Superior temporal gyrus (tissue), 1 donor: ENCODE data around the gene DDR2.
"Not testable (repeated sequence)": the region's sequence is repeated elsewhere in the genome, so short reads cannot be mapped to it uniquely, and the experiment has no call there.

Experiments
- DNase-seq: peaks from one replicate; pipeline ENCODE4 v3.0.0-alpha.2; 2016; ENCODE audit errors: extremely low spot score

The DDR2 gene

GRCh38 chr1:162722036-162722435, 89.8 kb downstream of the DDR2 start:
- DNase-seq: no peak

DNA sequence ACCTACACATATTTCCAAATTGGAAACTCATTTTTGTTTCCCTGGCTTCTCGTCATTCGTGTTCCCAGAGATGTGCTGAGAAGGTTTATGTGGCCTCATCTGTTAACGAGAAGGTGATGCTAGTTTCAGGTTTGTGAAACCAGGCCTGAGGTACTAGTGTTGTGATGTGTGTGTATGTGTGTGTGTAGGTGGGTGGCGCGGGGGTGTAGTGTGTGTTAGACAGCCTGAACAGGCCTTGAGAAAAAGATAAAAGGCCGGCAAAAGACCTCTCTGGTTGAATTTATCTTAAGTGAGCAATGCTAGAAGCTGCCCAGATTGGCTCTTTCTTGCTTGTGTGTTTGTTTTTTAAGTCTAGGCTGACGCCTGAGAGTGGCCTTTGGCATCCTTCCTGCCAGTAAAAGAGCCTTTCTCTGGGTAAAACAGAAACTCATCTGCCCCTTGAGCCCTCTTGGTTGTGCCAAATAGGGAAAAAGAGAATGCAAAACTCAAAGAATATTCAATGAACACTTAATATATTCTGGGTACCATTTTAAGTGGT, 92.4 kb downstream of the DDR2 start:
- no peak for DNase-seq

GRCh38 chr1:162725301-162725837, 93.1 kb downstream of the DDR2 start:
- no peak for DNase-seq

DNA sequence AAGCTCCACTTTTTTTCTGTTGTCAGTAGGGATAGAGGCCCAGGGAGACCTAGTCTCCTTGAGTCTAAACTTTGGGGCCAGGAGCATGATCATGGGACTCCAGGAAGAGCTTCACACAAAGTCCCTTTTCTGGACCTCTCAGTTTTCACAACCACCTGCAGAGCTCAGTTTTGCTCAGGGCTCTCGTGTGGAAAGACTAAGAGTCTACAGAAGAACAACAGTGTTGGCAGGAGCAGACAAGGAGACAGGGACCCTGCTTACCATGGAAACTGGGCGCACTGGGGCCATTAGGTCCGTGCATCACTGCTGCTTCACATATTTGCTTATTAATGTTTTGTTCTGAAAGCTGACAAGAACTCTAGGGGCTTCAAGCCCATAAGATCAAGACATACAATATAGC, 94.3 kb downstream of the DDR2 start:
- no peak for DNase-seq

DNA sequence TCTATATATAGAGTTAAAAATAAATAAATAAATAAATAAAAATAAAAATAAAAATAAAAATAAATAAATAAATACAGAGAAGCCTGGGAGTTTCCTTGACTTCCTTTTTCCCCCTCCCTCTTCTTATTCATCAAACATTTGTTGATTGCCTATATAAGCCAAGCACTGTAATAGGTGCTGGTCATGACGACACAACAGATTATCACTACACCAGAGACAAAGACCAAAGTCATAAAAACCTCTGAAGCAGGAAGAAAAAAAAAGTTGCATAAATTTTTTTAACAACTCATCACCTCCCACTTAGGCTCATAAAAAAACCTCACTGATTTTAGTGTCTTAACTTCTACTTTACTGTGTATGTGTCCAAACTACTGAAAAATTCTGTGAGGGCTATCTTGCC, 95.2 kb downstream of the DDR2 start:
- DNase-seq: not testable (repeated sequence)

DNA sequence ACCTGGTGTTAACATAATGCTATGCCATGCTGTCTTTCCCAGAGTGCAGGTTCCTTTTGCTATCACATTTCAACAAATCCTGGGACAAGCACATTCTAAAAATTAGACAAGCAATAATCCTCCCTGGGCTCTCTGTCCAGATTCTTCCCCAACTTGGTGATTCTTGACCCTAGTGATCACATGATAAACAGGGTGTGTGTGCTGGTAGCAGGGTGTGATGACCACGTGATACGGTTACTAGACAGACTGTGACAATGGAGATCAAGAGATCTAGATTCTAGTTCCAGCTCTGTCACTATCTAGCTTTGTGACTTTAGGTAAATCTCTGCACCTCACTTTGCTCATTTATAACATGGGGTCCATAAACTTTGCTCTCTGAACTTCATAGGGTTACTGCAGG, 96.3 kb downstream of the DDR2 start:
- DNase-seq: no peak

GRCh38 chr1:162729195-162729774, 97.0 kb downstream of the DDR2 start:
- DNase-seq: not testable (repeated sequence)

GRCh38 chr1:162732094-162732493, 99.8 kb downstream of the DDR2 start:
- DNase-seq: no peak

DNA sequence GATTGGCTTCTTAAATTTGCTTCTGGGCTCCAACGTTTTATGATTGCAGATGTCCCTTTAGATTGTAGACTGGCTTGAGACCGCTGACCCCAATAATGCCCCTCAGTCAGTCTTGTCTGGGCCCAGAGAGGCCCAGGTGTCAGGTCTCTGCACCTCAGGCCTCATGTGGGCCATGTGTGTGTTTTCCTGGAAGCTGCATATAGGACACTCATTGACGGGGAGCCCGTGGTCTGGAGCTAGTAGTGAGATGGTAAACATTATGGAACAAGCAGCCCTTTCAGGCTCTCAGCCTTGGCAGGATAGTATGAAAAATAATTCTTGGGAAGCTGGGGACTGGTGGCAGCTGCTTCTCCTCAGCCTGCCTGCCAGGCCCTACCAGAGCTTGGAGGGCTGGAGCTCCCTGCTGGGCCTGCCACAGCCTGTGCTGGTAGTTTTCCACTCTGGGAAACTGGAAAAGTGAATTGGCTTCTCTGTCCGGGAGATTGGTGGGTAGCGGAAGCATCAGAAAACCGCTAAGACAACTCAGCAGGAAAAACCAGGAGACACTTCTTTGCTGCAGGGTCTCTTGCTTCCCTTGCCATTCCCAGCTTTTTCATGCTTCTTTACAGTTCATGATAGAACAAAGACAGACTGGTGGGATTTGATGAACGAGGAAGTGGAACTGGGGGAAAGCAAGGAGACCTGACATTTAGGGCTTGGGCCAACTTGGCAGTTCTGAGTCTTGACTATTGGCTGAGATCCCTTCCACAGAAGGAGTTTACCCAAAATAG, 100.5 kb downstream of the DDR2 start:
- no peak for DNase-seq

GRCh38 chr1:162733336-162733590, 101.0 kb downstream of the DDR2 start:
- no peak for DNase-seq

GRCh38 chr1:162734047-162734446, 101.8 kb downstream of the DDR2 start:
- DNase-seq: no peak

GRCh38 chr1:162736184-162736583, 103.9 kb downstream of the DDR2 start:
- DNase-seq: no peak

GRCh38 chr1:162736633-162737067, 104.4 kb downstream of the DDR2 start:
- DNase-seq: no peak

- DNase-seq: no peak
Measured at GRCh38 chr1:162740755-162741154, 108.5 kb downstream of the DDR2 start.

GRCh38 chr1:162741574-162741973, 109.3 kb downstream of the DDR2 start:
- DNase-seq: no peak

DNA sequence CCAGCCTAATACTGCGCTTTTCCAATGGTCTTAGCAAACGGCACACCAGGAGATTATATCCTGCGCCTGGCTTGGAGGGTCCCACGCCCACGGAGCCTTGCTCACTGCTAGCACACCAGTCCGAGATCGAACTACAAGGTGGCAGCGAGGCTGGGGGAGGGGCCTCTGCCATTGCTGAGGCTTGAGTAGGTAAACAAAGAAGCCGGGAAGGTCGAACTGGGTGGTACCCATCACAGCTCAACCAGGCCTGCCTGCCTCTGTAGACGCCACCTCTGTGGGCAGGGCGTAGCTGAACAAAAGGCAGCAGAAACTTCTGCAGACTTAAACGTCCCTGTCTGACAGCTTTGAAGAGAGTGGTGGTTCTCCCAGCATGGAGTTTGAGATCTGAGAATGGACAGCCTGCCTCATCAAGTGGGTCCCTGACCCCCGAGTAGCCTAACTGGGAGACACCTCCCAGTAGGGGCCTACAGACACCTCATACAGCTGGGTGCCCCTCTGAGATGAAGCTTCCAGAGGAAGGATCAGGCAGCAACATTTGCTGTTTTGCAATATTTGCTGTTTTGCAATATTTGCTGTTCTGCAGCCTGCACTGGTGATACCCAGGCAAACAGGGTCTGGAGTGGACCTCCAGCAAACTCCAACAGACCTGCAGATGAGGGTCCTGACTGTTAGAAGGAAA, 114.1 kb downstream of the DDR2 start:
- not testable (repeated sequence) for DNase-seq

- no peak for DNase-seq
Measured at GRCh38 chr1:162753001-162753658, 120.9 kb downstream of the DDR2 start.

- DNase-seq: no peak
Measured at GRCh38 chr1:162753998-162754585, 121.8 kb downstream of the DDR2 start.

DNA sequence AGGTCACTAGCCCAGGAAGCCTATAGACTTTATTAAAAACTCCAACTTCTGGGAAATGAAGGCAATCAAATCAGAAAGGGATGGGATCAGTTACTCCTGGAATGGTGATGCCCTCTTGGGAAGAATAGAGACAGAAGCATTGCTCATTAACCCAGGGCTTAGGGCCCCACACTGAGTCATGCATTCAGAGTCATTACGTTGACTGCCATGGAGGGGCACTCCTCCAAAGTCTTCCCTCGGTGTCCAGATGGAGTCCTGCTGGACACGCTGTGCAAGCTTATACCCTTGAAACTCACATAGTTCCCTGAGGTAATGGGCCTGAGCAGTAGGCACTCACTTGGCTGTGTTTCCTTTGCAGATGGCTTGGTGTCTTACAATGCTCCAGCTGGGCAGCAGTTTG, 123.0 kb downstream of the DDR2 start:
- DNase-seq: no peak

DNA sequence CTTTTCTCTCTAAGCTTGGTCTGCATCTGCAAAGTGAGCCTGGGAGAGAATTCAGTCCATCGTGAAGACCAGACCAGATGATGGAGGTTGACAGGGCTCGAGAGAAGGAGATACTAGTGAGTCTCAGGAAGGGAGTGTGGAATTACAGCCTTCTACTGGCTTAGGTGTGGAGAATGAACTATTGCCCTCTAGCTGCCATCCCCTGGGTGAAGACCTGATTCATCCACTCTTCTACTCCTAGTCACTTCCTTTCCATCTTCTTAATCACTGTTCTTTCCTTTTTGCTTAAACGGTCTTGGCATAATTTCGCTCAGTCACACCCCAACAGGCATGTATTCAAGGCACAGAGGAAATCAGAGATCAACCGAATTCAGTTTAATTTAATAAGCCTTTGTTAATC, 124.3 kb downstream of the DDR2 start:
- DNase-seq: no peak

DNA sequence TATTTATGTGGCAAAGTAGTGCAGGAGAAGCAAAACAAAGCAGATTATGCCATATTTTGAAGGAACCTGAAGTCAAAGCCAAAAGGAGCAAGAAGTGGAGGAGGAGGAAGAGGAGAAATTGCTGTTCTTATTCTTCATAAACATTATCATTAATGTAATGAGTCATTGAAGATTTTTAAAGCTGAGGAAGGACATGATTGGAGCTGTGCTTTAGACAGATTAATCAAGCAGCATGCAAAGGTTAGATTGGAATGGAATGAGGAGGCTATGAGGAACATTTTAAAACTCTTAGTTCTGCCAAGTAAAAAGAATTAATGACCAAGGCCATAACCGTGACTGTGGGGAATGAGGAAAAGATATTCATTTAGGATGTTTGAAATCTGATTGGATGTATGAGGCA, 125.2 kb downstream of the DDR2 start:
- no peak for DNase-seq

DNA sequence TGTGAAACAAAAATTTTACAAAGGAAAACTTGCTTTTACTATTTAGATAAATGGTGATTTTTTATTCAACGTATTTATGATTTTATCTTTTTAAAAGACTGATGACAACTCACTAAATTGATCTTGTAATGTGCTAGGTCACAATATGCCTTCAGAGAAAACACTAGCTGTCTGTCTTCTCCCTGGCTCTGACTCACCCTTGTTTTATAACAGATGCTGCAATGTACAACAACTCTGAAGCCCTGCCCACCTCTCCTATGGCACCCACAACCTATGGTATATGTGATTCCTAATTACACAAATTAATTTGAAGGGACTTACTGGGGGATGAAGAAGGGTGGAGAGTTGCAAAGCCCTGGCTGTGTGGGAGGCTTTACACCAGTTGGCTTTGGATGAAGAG, 133.5 kb downstream of the DDR2 start:
- DNase-seq: no peak
